HepG2 (cell line): ENCODE measurements around the gene SIGLEC10. TPM values are rescaled to one million over a fixed set of nuclear protein-coding genes. Genes with fewer than 3 reads are reported as not detected.

ENCODE experiments used
- ATM ChIP-seq: fragments of 450-650 bp; IDR thresholded peaks from 2 replicates; pipeline ENCODE4 v1.7.1; 2017; ENCODE audit warnings: mild to moderate bottlenecking, borderline replicate concordance
- GPN1 ChIP-seq: sonication (generic); formaldehyde crosslinking; IDR thresholded peaks from 2 replicates; pipeline ENCODE4 v1.5.1; 2020; ENCODE audit warnings: missing genetic modification reagents, borderline replicate concordance
- HMG20A ChIP-seq: IDR thresholded peaks from 2 replicates; pipeline ENCODE4 v1.6.1; 2016; ENCODE audit warnings: borderline replicate concordance
- HOXD1 ChIP-seq: sonication (generic); formaldehyde crosslinking; IDR thresholded peaks from 2 replicates; pipeline ENCODE4 v1.5.0; 2020; ENCODE audit warnings: missing genetic modification reagents
- MAZ ChIP-seq, 2 experiments: sonication (generic) in 1 of 2; formaldehyde crosslinking in 1 of 2; IDR thresholded peaks; 2 replicates each; pipeline versions ENCODE4 v1.5.0 to v1.6.1; 2012 to 2020; ENCODE audit warnings: low read depth in 2 of 2, mild to moderate bottlenecking in 2 of 2, borderline replicate concordance in 1 of 2, improper control_type of control experiment in 1 of 2, low read length in 1 of 2, missing genetic modification reagents in 1 of 2, moderate library complexity in 1 of 2
- NFE2L1 ChIP-seq: sonication (generic); formaldehyde crosslinking; IDR thresholded peaks from 2 replicates; pipeline ENCODE4 v1.4.0; 2020; ENCODE audit warnings: missing genetic modification reagents, mild to moderate bottlenecking, borderline replicate concordance
- NR3C1 ChIP-seq: sonication (generic); formaldehyde crosslinking; IDR thresholded peaks from 2 replicates; pipeline ENCODE4 v1.4.0; 2020; ENCODE audit warnings: missing genetic modification reagents
- RBFOX2 ChIP-seq: fragments of 200-400 bp; formaldehyde crosslinking; IDR thresholded peaks from 2 replicates; pipeline ENCODE4 v1.6.1; 2017; ENCODE audit warnings: low read depth, mild to moderate bottlenecking, low read length
- REXO4 ChIP-seq: sonication (generic); formaldehyde crosslinking; IDR thresholded peaks from 2 replicates; pipeline ENCODE4 v1.8.0; 2022; ENCODE audit warnings: missing genetic modification reagents, mild to moderate bottlenecking, borderline replicate concordance
- STAG1 ChIP-seq: sonication (generic); formaldehyde crosslinking; IDR thresholded peaks from 2 replicates; pipeline ENCODE4 v1.4.0; 2020; ENCODE audit warnings: missing genetic modification reagents
- TFDP1 ChIP-seq: IDR thresholded peaks from 2 replicates; pipeline ENCODE4 v1.6.1; 2016; ENCODE audit warnings: missing compliant biosample characterization, missing genetic modification reagents, borderline replicate concordance
- ZGPAT ChIP-seq: IDR thresholded peaks from 2 replicates; pipeline ENCODE4 v1.6.1; 2016; ENCODE audit warnings: mild to moderate bottlenecking
- ZNF326 ChIP-seq: sonication (generic); formaldehyde crosslinking; IDR thresholded peaks from 2 replicates; pipeline ENCODE4 v1.4.0; 2020; ENCODE audit warnings: missing genetic modification reagents, borderline replicate concordance
- ZNF605 ChIP-seq: sonication (generic); formaldehyde crosslinking; IDR thresholded peaks from 2 replicates; pipeline ENCODE4 v1.8.0; 2022; ENCODE audit warnings: mild to moderate bottlenecking, missing genetic modification reagents
- ZNF772 ChIP-seq: sonication (generic); formaldehyde crosslinking; IDR thresholded peaks from 2 replicates; pipeline ENCODE4 v1.5.0; 2020; ENCODE audit warnings: mild to moderate bottlenecking, missing genetic modification reagents
- ZNF777 ChIP-seq: sonication (generic); formaldehyde crosslinking; IDR thresholded peaks from 2 replicates; pipeline ENCODE4 v1.4.0; 2020; ENCODE audit warnings: missing genetic modification reagents
- ZNF790 ChIP-seq: sonication (generic); formaldehyde crosslinking; IDR thresholded peaks from 2 replicates; pipeline ENCODE4 v1.8.0; 2022; ENCODE audit warnings: missing genetic modification reagents, mild to moderate bottlenecking, borderline replicate concordance
- polyA plus RNA-seq, 8 experiments: library from polyadenylated mRNA; depleted of rRNA in 3 of 8; stranded (reverse) in 7 of 8; unstranded in 1 of 8; fragments of >200 nt; fragmentation: Illumina TruSeq in 4 of 8; extraction: Trizol in 4 of 8; gene quantifications; 2 replicates each; pipeline versions ENCODE4 v1.2.1 to v1.2.3, GENCODE V29; 2011 to 2016; ENCODE audit warnings: low read depth in 4 of 8, missing spikeins in 1 of 8, mixed read lengths in 1 of 8; ENCODE audit not compliant: insufficient read depth in 1 of 8
- total RNA-seq, 5 experiments: library from RNA; depleted of rRNA; stranded (reverse); fragments of >200 nt; fragmentation: Illumina TruSeq; extraction: Trizol; gene quantifications; 2 replicates each; pipeline ENCODE4 v1.2.3, GENCODE V29; 2016; ENCODE audit warnings: low read depth in 1 of 5
- TF ChIP-seq, protein P1 (sequence below): sonication (generic); formaldehyde crosslinking; IDR thresholded peaks from 2 replicates; pipeline ENCODE4 v1.4.0; 2020; ENCODE audit warnings: mild to moderate bottlenecking, missing genetic modification reagents

SIGLEC10 gene
- total and polyA plus RNA-seq, 2 of the 13 experiments (the other 11 are each of a cell fraction or from before 2014, with no cell fraction given) = not detected

- TF ChIP-seq, protein P1, sequence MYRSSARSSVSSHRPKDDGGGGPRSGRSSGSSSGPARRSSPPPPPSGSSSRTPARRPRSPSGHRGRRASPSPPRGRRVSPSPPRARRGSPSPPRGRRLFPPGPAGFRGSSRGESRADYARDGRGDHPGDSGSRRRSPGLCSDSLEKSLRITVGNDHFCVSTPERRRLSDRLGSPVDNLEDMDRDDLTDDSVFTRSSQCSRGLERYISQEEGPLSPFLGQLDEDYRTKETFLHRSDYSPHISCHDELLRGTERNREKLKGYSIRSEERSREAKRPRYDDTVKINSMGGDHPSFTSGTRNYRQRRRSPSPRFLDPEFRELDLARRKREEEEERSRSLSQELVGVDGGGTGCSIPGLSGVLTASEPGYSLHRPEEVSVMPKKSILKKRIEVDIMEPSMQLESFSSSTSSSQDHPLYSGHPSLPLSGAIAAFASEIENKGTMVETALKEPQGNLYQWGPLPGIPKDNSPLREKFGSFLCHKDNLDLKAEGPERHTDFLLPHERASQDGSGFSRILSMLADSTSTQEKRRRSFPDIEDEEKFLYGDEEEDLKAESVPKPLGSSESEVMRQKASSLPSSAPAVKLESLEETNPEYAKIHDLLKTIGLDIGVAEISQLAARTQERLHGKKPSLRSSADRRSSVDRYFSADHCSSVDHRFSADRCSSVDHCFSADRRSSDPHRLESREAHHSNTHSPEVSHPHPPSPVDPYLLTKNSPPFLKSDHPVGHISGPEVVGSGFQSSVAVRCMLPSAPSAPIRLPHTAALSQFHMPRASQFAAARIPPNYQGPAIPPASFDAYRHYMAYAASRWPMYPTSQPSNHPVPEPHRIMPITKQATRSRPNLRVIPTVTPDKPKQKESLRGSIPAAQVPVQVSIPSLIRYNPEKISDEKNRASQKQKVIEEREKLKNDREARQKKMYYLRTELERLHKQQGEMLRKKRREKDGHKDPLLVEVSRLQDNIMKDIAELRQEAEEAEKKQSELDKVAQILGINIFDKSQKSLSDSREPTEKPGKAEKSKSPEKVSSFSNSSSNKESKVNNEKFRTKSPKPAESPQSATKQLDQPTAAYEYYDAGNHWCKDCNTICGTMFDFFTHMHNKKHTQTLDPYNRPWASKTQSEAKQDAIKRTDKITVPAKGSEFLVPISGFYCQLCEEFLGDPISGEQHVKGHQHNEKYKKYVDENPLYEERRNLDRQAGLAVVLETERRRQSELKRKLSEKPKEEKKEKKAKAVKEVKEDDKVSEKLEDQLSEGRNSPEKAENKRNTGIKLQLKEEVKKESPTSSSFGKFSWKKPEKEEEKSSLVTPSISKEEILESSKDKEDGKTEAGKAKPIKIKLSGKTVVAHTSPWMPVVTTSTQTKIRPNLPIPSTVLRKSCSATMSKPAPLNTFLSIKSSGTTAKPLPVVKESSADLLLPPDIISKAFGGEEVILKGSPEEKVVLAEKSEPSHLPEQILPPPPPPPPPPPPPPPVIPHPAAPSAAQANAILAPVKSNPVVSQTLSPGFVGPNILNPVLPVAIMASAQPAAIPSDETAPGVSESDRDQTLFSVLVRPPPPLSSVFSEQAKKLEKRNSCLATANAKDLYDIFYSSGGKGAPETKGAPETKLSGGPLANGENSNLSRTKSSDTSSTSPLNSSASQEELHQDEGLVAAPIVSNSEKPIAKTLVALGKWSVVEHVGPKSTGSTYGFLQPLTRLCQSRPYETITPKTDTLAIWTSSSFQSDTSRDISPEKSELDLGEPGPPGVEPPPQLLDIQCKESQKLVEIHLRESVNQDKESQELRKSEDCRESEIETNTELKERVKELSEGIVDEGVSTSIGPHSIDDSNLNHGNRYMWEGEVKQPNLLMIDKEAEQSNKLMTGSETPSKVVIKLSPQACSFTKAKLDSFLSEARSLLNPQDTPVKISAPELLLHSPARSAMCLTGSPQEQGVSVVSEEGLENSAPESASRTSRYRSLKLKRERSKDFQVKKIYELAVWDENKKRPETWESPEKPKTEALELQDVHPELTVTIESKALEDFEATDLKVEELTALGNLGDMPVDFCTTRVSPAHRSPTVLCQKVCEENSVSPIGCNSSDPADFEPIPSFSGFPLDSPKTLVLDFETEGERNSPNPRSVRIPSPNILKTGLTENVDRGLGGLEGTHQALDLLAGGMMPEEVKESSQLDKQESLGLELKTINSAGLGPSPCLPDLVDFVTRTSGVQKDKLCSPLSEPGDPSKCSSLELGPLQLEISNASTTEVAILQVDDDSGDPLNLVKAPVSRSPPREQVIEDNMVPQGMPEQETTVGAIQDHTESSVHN (CRISPR knock-in tag) = no peak
- no peak for TF ChIP-seq ZGPAT
- TF ChIP-seq HOXD1 (CRISPR knock-in tag) = 0 out of 2 replicates have a peak, but pooled peaks have one; percentile 29
- no peak for TF ChIP-seq REXO4 (CRISPR knock-in tag)
- peak; percentile 85 for TF ChIP-seq ZNF772
- TF ChIP-seq ZNF326 (CRISPR knock-in tag) = no peak
- TF ChIP-seq TFDP1 (CRISPR knock-in tag) = peak; percentile 75; the same call in 1 of the 2 replicates
- no peak for TF ChIP-seq STAG1 (CRISPR knock-in tag)
- TF ChIP-seq ZNF790 (CRISPR knock-in tag) = no peak; the same call in 1 of the 2 replicates
- no peak for TF ChIP-seq ZNF777
- TF ChIP-seq NFE2L1 (CRISPR knock-in tag) = no peak
- TF ChIP-seq RBFOX2 = peak; percentile 88
- TF ChIP-seq HMG20A (CRISPR knock-in tag) = no peak
- peak; percentile 28; the same call in 1 of the 2 replicates for TF ChIP-seq MAZ (IDR thresholded peaks at IDR 0.05; ENCODE audit: borderline replicate concordance, low read depth, low read length)
- no peak; the same call in 1 of the 2 replicates for TF ChIP-seq MAZ (CRISPR knock-in tag; IDR thresholded peaks at IDR 0.05; ENCODE audit: low read depth)
- no peak for TF ChIP-seq ATM
- TF ChIP-seq GPN1 (CRISPR knock-in tag) = no peak
- TF ChIP-seq ZNF605 = no peak
- TF ChIP-seq NR3C1 (CRISPR knock-in tag) = no peak
Observed at GRCh38 chr19:51366389-51367254, 50.8 kb downstream of the SIGLEC10 start (continued).
